Activated CD4-positive, alpha-beta T cell treated with anti-CD3 and anti-CD28 coated beads, Interleukin-2, Interleukin-4, amounts not matched to agents 100 ng/mL and 50 ng/mL, durations not matched to agents 16 hours and 8 hours (primary cell): Measurements from ENCODE around the gene NEK10.
A peak's percentile ranks its signal among the peaks of the same experiment; 100 is the strongest.
"Not testable (repeated sequence)": the region's sequence is repeated elsewhere in the genome, so short reads cannot be mapped to it uniquely, and the experiment has no call there.

Experiments used
- DNase-seq: peaks from one replicate; pipeline ENCODE4 v3.0.0-alpha.2; 2020; ENCODE audit warnings: low spot score

NEK10 gene

DNA sequence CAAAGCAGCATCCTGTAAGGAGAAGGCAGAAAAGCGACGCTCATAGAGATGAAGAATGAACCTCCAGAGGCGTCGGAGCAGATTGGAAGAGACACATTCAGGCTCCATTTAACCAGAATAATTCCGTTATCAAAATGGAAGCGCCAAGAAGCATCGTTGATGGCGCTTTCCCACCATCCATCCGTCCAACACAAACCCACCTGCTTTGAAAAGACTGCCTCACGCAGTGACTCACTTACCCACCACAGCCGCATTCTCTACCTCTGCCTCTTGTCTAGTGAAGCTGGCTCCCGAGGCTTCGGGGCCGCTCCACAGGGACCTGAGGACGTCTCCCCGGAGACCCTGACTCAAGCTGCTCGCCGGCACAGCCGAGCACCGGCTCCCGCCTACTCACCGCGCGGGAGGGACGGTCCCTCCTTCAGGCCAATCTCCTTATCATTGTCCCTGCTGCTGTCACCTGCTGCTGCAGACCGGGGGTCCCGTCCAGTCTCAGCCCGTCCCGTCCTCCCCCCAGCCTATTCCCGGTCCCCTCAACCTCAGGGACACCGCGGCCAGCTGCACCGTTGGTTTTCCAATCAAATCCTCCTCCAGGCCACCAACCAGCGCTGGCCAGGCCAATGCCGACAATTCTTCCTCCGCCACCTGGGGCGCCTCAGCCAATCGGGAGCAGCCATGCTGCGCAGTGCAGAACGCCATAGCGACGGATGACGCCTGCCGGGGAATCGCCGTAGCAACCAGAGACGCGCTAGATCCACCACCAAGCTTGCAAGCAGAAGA is at the start of gene NEK10:
Gene NEK10 (minus strand): TSS at position 553 of the 777 bp plus-strand sequence. CDS start 16,501 bp downstream, outside the sequence.
- peak; percentile 92 for DNase-seq

- no peak for DNase-seq
Observed at GRCh38 chr3:27415202-27415601, 46.0 kb upstream of the NEK10 start.

- DNase-seq: no peak
Observed at GRCh38 chr3:27392950-27393679, 23.9 kb upstream of the NEK10 start.

- DNase-seq: not testable (repeated sequence)
Observed at GRCh38 chr3:27392414-27392813, 23.2 kb upstream of the NEK10 start.

DNA sequence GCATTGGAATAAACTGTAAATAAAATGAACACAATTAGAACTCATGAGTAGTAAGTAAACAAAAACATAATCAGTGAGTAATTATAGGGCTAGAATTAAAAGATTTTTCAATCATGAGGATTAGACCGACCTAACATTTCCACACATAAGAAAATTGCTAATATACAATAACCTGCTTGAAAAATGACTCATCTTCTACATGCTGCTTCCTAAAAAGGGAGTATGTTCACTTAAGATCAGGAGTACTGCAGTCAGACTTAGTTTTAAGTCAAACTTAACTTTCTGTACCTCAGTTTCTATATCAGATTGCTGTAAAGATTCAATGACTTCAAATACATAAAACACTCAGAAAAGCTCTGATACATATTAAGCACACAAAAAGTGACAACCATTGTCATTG is 22.6 kb upstream of the NEK10 start:
- no peak for DNase-seq

GRCh38 chr3:27387625-27388024 is 18.4 kb upstream of the NEK10 start:
- no peak for DNase-seq

GRCh38 chr3:27385504-27385903 is 16.3 kb upstream of the NEK10 start:
- DNase-seq: no peak

DNA sequence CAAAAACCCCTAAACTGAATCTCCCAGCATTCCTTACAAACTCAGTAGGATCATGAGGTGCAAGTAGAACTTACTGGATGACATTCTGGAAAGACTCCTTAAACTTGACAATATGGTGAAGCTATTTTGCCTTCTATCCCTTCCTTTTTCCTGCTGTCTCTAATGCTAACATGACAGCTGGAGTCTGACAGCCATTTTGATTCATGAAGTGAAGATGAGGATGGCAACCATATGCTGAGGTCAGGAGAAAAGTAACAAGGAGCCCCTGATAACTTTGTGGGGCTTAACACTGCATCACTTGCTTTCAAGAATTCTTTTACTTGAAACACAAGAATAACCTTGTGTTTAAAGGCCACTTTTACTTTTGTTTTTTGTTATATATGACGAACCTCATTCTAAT is 15.0 kb upstream of the NEK10 start:
- no peak for DNase-seq

DNA sequence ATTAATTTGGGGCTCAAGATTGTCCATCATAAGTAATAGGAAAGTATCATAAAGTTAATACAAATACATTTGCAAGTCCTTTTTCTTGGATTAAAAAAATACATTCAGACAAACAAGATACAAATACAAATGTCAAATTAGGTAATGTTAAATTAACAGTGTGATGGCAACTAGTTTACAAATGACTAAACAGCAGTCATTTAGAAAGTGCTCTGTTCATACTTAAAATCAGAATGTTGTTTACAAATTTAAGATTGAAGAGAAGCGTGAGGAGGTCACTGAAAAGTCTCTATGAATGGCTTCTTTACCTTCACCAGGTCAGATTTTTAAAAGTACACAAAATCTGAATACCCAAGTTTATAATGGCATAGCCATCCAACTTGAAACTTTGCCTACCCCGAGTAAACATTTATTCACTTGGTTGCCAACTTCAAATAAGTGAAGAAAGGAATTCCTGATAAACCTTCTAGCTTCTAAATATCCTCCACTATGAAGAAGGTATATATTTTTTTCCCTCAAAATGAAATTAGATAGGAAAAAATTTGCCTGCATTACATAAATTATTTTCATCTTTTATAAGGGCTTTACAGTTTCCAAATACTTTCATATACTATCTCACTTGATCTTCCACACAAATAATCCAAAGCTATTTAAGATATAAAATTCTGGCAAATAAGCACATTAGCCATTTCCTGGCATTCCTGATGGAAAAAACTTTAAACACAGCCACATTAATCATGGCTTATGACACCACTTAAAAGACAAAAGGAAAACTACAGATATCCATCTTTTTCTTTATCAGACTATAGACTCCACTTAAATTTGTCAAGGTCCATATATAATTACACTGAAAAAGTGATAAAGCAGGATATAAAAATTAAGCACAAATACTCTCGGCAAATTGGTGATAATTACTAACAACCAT is 11.5 kb upstream of the NEK10 start:
- peak; percentile 41 for DNase-seq

- no peak for DNase-seq
Observed at GRCh38 chr3:27378331-27378730, 9.1 kb upstream of the NEK10 start.

DNA sequence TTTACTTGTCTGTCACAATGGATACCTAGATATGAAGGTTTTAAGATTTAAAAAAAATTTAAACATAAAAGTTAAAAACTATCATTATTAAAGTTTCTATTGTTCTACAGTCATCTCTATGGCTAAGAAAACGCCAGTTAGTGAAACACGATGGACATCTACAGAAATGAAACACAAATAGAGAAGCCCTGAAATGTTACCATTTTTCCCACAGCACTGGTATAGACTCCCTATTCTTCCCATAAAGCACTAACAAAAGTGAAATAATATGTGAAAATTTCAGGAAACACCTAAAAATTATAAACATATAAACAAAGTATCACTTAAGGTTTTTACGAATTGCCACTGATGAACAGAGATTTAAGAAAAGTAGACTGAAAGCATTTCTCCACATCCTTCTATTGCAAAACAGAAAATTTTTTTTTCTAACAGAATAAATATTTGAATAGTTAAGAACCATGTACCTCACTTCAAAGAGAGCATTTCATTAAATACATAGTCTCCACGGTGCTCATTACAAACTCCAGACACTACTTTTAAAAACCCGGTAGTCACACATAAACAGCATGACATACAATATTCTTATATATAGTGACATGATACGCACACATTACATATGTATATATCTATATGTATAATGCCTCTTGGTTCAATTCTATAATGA is 7.1 kb upstream of the NEK10 start:
- no peak for DNase-seq

DNA sequence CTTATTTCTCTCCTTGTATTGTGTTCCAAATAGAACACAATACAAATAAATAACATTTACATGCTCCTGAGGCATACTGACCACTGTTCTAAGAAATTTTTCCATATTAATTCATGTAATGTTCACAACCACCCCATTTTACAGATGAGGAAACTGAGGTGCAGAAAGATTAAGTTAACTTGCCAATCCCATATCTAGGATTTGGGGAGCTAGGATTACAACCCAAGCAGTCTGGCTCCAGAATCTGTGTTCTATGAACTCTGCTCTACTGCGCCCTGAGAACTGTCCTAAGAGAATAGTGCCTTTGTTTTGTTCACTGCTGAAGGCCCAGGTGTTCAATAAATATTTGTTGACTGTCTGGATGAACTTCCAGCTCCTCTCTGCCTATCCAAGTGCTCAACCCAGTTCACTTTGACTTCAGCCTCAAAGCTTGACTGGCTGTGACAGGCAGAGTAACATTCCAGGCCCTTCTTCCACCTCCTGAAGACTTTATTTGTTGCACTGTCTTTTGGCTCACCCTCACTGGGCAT is 3.1 kb downstream of the NEK10 start:
- no peak for DNase-seq

DNA sequence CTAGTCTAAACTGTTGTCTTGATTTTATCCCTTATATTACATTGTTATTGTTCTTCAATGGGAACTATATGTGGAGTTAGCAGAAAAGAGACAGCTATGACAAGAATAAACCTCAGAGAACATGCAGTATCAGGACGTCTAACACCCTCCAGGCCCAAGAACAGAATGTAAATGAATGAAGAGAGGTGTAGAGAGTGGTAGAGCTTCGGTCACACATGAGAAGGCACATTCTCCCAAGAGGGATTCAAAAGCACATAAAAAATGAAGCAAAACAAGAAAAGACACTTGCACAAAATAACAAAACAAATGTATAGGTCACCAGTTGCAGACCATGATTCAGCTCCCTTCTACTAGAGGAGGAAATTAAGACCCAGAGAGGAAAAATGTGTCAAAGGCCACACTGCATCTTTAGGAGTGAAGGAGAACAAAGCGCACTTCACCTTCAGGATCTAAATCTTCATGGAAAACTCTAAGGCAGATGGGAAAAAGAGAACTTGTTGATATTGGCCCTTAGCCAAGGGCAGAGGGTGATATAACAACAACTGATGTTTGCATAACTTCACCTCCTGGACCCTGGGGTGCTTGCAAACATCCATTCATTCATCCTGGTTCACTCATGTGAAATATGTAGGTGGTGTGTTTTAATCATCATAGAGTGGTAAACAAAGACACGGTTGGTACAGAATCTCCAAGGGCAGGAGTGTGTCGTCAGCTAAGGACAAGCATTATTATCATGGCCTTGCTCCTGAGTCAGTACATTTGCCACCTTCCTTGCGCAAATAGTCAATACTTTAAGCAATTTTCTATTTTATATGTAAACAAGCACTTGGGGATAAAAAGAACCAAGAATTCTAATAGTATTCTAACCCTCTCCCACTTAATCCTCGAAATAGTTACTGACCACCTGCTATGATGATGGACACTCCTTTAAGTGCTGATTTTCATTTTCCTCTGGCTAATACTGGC is 8.8 kb downstream of the NEK10 start:
- no peak for DNase-seq

GRCh38 chr3:27358372-27358771 is 10.8 kb downstream of the NEK10 start:
- no peak for DNase-seq

- peak; percentile 69 for DNase-seq
Observed at GRCh38 chr3:27357665-27358258, 11.4 kb downstream of the NEK10 start.

DNA sequence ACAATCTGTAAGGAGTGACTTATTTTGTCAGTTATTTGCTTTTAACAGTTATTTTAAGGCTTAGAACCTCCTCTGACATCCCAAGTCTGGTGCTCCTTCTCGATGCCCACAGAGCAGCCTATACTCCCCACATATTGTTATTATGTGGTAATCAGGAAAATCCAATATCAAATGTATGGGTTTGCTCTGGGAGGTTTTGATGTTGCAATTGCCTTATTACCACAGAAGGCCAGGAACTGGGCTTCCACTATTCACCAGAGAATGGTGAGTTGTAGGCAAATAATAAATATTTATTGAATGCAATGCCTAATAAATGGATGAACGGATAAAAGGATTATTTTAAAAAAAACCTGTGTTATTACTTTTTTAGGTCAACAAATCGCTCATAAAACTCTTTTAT is 12.2 kb downstream of the NEK10 start:
- no peak for DNase-seq

DNA sequence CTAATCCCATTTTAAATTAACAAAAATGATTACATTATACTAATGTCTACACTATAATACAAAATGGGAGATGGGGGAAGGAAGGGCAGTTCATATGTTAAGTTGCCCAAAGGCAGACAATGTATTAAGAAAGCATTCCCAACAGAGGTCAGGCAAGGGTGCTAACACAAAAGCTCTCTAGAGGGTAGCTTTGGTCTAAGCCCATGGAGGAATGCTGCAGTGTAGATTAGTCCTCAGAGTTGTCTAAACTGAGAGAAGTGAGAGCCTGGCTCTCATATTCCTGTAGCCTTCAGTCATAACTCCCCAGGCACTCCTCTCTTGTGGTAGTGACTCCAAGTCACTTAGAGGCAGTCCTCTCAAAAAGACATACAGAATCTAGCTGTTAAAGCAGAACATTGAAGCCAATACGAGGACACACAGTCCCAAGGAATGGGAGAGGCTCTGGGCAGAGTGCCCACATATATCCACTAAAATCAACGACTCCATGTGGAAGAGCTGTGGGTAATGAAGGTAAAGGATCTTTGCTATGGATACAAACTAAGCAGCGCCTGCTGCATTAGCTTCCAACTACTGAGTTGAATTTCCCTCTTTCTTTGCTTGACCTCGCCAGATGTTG is 14.5 kb downstream of the NEK10 start:
- no peak for DNase-seq

DNA sequence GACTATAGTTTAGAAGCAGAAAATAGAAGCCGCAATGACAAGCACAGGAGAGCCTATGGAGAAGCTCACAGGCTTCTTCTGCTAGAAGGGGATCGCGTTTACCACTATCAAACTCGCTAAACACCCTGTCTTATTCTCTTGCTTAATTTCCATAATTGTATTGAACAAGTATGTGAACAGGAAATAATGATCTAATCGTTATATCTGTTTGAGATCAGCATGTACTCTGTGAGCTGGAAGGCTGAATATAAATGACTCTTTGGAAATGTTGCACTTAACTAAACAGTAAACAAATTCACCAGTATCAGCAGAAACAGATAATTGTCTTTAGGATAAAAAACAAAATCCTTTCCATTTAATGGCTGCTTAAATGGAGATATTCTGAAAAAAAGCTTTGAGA is 15.0 kb downstream of the NEK10 start:
- no peak for DNase-seq

- no peak for DNase-seq
Observed at GRCh38 chr3:27353221-27353620, 16.0 kb downstream of the NEK10 start.

GRCh38 chr3:27352047-27352446 is 17.1 kb downstream of the NEK10 start:
- DNase-seq: no peak
